Measurements from ENCODE around the gene ZC3H13.

The ZC3H13 gene

GRCh38 chr13:46004491-46004890, 48.1 kb downstream of the ZC3H13 start:
- Histone ChIP-seq H3K27ac (ENCODE audit: low read depth, low read length) (no peak overlapping the region), H3K4me1 (ENCODE audit: control insufficient read depth, low read length) (peaks cover 9% of the 10 kb centered on the region), H3K4me3 (ENCODE audit: low read length) (no peak overlapping the region), H4K20me1 (ENCODE audit: control insufficient read depth, insufficient read depth, low read depth, low read length) (no peaks in the 10 kb centered on the region), H3F3A (ENCODE audit: control insufficient read depth, insufficient read depth) (peaks cover 2% of the 10 kb centered on the region; the same call in 1 of the 2 replicates), H3K9me2 (replicated peaks; ENCODE audit: control insufficient read depth, low read length) (no peaks in the 10 kb centered on the region), H3K4me2 (ENCODE audit: low read length) (no peak overlapping the region), H3K79me2 (ENCODE audit: control insufficient read depth, low read length) (no peaks in the 10 kb centered on the region), H3K27me3 (ENCODE audit: control insufficient read depth, low read length) (no peaks in the 10 kb centered on the region), H3K9me3 (ENCODE audit: control insufficient read depth, insufficient read depth, low read length) (no peaks in the 10 kb centered on the region), H3K36me3 (ENCODE audit: control insufficient read depth, low read length) (peaks cover 51% of the 10 kb centered on the region)
- TF ChIP-seq CTCF (IDR thresholded peaks at IDR 0.05; ENCODE audit: low read depth, low read length, poor library complexity, severe bottlenecking) (no peak), EZH2phosphoT487 (IDR thresholded peaks at IDR 0.05; ENCODE audit: borderline replicate concordance, low read length) (no peak)

DNA sequence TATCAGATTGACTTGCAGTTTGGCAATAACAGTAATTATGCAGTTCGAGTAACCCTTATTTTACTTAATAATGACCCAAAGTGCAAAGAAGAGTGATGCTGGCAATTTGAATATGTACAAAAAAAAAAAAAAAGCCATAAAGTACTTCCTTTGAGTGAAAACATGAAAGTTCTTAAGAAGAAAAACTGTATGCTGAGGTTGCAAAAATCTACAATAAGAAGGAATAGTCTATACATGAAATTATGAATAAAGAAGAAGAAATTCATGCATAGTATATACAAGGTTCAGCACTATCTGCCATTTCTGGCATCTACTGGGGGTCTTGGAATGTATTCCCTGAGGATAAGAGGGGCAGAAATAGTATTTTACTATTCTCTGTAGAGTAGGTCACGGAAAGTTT, 55.9 kb downstream of the ZC3H13 start:
- Histone ChIP-seq H3K36me3 (ENCODE audit: control insufficient read depth, low read length) (peaks cover 35% of the 10 kb centered on the region), H3K79me2 (ENCODE audit: control insufficient read depth, low read length) (no peaks in the 10 kb centered on the region)

GRCh38 chr13:45995245-45995644, 57.3 kb downstream of the ZC3H13 start:
- Histone ChIP-seq H3K79me2 (ENCODE audit: control insufficient read depth, low read length) (no peaks in the 10 kb centered on the region), H4K20me1 (ENCODE audit: control insufficient read depth, insufficient read depth, low read depth, low read length) (no peaks in the 10 kb centered on the region), H3K27ac (ENCODE audit: low read depth, low read length) (no peak overlapping the region), H3K27me3 (ENCODE audit: control insufficient read depth, low read length) (no peaks in the 10 kb centered on the region), H3K4me3 (ENCODE audit: low read length) (no peak overlapping the region), H3K9me2 (replicated peaks; ENCODE audit: control insufficient read depth, low read length) (no peaks in the 10 kb centered on the region), H3K4me2 (ENCODE audit: low read length) (no peak overlapping the region), H3F3A (ENCODE audit: control insufficient read depth, insufficient read depth) (no peaks in the 10 kb centered on the region), H3K36me3 (ENCODE audit: control insufficient read depth, low read length) (peaks cover 23% of the 10 kb centered on the region), H3K4me1 (ENCODE audit: control insufficient read depth, low read length) (no peaks in the 10 kb centered on the region), H3K9me3 (ENCODE audit: control insufficient read depth, insufficient read depth, low read length) (no peaks in the 10 kb centered on the region)
- no peak for TF ChIP-seq CTCF (IDR thresholded peaks at IDR 0.05; ENCODE audit: low read depth, low read length, poor library complexity, severe bottlenecking)

More for the DNA sequence above, 55.9 kb downstream of the ZC3H13 start:
- Histone ChIP-seq H3F3A (ENCODE audit: control insufficient read depth, insufficient read depth) (no peaks in the 10 kb centered on the region), H3K9me3 (ENCODE audit: control insufficient read depth, insufficient read depth, low read length) (no peaks in the 10 kb centered on the region), H3K27ac (ENCODE audit: low read depth, low read length) (no peak overlapping the region), H4K20me1 (ENCODE audit: control insufficient read depth, insufficient read depth, low read depth, low read length) (no peaks in the 10 kb centered on the region), H3K9me2 (replicated peaks; ENCODE audit: control insufficient read depth, low read length) (no peaks in the 10 kb centered on the region), H3K4me2 (ENCODE audit: low read length) (no peak overlapping the region), H3K4me1 (ENCODE audit: control insufficient read depth, low read length) (no peaks in the 10 kb centered on the region), H3K27me3 (ENCODE audit: control insufficient read depth, low read length) (no peaks in the 10 kb centered on the region), H3K4me3 (ENCODE audit: low read length) (no peak overlapping the region)
- TF ChIP-seq EZH2phosphoT487 (IDR thresholded peaks at IDR 0.05; ENCODE audit: borderline replicate concordance, low read length), result no peak
- no peak for TF ChIP-seq CTCF (IDR thresholded peaks at IDR 0.05; ENCODE audit: low read depth, low read length, poor library complexity, severe bottlenecking)

DNA sequence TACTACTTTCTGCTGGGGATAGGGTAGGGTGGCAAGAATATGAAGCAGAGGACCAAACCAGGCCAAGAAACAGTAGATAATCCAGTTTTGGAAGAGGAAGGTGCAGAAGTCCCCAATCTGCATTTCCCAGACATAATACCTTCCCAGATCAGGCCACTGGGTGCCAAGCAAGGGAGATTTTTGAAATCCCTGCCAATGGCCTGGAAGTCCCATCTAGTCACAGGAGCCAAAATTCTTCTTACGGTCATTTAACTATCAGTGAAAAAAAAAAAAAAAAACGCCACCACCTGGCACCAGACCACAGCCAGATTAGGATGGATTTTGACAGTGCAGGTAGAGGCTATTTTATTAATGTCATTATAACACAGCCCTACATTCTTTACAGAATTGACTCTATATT, 57.8 kb downstream of the ZC3H13 start:
- H3K9me3 ChIP-seq (ENCODE audit: control insufficient read depth, insufficient read depth, low read length), result no peaks in the 10 kb centered on the region
- TF ChIP-seq CTCF (IDR thresholded peaks at IDR 0.05; ENCODE audit: low read depth, low read length, poor library complexity, severe bottlenecking) (no peak), EZH2phosphoT487 (IDR thresholded peaks at IDR 0.05; ENCODE audit: borderline replicate concordance, low read length) (no peak)
- H3K27me3 ChIP-seq (ENCODE audit: control insufficient read depth, low read length), result no peaks in the 10 kb centered on the region
- no peak overlapping the region for H3K4me3 ChIP-seq (ENCODE audit: low read length)
- H3K36me3 ChIP-seq (ENCODE audit: control insufficient read depth, low read length), result peaks cover 18% of the 10 kb centered on the region
- H3K4me2 ChIP-seq (ENCODE audit: low read length), result no peak overlapping the region
- H3F3A ChIP-seq (ENCODE audit: control insufficient read depth, insufficient read depth), result no peaks in the 10 kb centered on the region
- no peaks in the 10 kb centered on the region for H4K20me1 ChIP-seq (ENCODE audit: control insufficient read depth, insufficient read depth, low read depth, low read length)
- H3K4me1 ChIP-seq (ENCODE audit: control insufficient read depth, low read length), result no peaks in the 10 kb centered on the region
- no peaks in the 10 kb centered on the region for H3K9me2 ChIP-seq (replicated peaks; ENCODE audit: control insufficient read depth, low read length)
- H3K79me2 ChIP-seq (ENCODE audit: control insufficient read depth, low read length), result no peaks in the 10 kb centered on the region
- H3K27ac ChIP-seq (ENCODE audit: low read depth, low read length), result no peak overlapping the region

Data from DOHH2 (cell line).